Skin epidermis (tissue), 12 donors: Measurements from ENCODE around the gene MYCBPAP.

Source experiments
- H3K27ac ChIP-seq, 21 experiments: fragments of 200-600 bp; sonication (generic) in 11 of 21; one replicate each; pipeline ENCODE4 v1.5.0; 2020; ENCODE audit warnings: mild to moderate bottlenecking in 3 of 21, inconsistent platforms in 2 of 21, moderate library complexity in 2 of 21
- H3K4me3 ChIP-seq, 7 experiments: fragments of 200-600 bp; sonication (generic) in 2 of 7; one replicate each; pipeline ENCODE4 v1.5.0; 2020; ENCODE audit warnings: inconsistent platforms in 2 of 7, mild to moderate bottlenecking in 2 of 7, moderate library complexity in 1 of 7

The MYCBPAP gene

DNA sequence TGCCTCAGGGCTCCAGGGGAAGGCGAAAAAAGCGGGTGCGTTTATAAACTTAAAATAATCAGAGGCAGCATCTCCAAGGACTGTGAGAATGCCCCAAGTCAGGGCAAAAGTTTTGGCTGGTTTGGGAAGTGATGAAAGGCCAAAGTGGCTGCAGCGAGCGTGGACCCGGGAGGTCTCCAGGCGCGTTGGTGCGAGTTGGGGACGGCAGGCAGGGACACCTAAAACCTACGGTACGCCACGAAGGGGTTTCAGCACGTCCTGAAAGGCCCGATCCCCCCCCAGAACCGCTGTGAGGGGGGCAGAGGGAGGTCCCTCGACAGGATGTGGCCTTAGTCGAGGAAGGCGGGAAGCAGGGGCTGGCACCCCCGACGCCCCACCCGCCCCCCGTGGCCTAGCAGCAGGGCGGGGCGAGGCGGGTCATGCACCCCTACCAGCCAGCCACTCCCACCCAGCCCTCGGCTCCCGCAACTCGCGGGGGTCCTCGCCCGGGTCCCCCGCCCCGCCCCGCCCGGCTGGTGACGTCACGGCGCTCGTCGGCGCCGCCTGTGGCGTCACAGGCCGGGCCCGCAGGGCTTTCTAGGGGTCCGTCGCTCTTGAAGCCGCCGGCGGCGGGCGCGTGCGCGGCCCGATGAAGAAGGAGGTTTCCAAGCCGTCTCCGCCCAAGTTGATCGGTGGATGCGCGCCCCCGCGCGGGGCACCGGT is at the start of gene MYCBPAP:
MYCBPAP (plus strand) TSS at position 569 of the 702 bp plus-strand sequence. CDS start 236 bp downstream, outside the sequence.
- H3K4me3 ChIP-seq: peak within 1 kb of the TSS; percentile 42 to 66 (median 52)
- H3K27ac ChIP-seq: peak within 1 kb of the TSS in 20 of 21 experiments; percentile 66 to 94 (median 72)

GRCh38 chr17:50458701-50459676 is 49.2 kb upstream of the MYCBPAP start:
- Histone ChIP-seq H3K27ac (peak overlapping the region in 2 of 21 experiments; percentile 71 to 77), H3K4me3 (no peak overlapping the region)

DNA sequence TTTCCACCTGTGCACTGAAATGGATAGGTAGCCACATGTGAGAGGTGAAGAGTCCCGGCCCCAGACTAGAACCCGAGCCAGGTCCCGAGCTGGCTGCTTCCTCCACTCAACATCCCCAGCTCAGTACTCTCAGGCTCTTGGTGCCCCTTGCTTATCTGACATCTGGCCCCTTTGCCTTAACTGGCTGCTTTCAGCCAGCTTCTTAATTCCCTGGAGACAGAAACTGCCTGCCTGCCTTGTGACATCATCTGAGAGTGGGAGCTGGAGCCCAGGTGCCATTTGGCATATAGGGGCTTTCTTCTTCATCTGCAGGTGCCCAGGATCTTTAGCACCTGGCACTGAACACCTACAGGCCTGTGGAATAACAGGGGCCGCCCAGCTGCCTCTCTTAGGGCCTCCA is 48.5 kb upstream of the MYCBPAP start:
- Histone ChIP-seq H3K27ac (peak overlapping the region in 2 of 21 experiments; percentile 2 to 26), H3K4me3 (no peak overlapping the region)

- Histone ChIP-seq H3K27ac (no peak overlapping the region), H3K4me3 (no peak overlapping the region)
Measured at GRCh38 chr17:50460831-50461526, 47.3 kb upstream of the MYCBPAP start.

DNA sequence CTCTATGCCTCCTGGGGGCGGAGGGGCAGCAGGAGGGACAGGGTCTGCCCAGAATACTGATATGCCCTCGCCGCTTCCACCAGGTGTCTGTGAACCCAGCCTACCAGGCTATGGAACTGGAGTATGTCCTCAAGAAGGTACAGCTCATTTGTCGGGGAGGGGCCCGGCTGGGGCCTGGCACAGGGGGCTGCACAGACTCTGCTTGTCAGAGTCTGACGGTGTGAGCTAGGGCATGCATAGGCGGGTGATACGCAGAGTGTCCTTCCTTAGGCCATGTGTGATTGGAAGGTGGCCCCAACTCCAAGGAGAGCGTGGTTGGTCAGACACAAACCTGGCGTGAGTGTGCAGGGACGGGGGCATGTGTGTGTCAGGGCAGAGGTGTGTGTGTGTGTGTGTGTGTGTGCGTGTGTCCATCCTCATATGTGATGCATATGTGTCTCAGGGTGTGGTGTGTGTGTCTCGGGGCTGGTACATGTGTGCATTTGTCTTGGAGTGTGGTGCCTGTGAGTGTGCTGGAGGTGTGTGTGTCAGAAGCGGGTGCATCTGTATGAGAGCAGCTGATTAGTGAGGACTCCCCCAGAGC is 46.6 kb upstream of the MYCBPAP start:
- H3K4me3 ChIP-seq: no peak overlapping the region
- no peak overlapping the region for H3K27ac ChIP-seq

GRCh38 chr17:50462446-50462845 is 45.8 kb upstream of the MYCBPAP start:
- H3K27ac ChIP-seq: no peak overlapping the region

DNA sequence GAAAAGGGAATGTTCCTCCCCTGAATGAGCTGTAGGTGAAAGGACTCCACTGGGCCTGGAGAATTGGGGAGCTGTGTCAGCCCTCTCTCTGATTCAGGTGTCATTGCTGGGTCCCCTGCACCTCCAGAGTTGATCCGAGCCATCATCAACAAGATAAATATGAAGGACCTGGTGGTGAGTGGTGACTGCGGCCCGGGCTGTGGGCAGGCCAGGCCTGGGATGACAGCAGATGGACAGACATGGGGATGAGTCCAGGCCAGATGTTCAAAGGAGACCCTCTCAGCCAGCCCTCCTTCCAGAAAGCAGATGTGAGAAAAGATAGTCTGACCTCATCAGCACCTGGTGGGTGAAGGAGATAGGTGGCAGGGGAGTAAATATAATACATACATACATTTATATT is 44.1 kb upstream of the MYCBPAP start:
- H3K4me3 ChIP-seq: no peak overlapping the region
- H3K27ac ChIP-seq: no peak overlapping the region

More at GRCh38 chr17:50462446-50462845, 45.8 kb upstream of the MYCBPAP start:
- no peak overlapping the region for H3K4me3 ChIP-seq

- no peak overlapping the region for H3K4me3 ChIP-seq
Measured at GRCh38 chr17:50464736-50465135, 43.5 kb upstream of the MYCBPAP start.

DNA sequence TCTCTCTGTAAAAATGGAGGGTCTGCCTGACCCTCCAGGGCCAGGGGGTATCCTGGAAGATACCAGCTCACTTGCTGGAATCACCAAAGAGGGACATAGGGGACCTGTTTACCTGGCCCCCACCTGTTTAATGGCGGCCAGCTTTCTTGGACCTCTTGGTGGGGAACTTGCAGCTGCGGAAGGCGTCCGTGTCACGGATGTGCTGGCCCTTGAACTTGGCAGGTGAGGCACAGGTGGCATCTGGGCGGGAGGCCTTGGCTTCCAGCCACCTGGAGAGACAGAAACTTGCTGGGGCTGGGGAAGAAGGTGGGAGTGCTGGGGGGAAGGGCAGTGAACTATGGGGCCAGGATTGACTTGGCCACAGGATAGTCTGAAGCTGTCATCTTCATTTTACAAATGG is 43.1 kb upstream of the MYCBPAP start:
- H3K4me3 ChIP-seq: no peak overlapping the region
- no peak overlapping the region for H3K27ac ChIP-seq

More at GRCh38 chr17:50464736-50465135, 43.5 kb upstream of the MYCBPAP start:
- H3K27ac ChIP-seq: no peak overlapping the region

DNA sequence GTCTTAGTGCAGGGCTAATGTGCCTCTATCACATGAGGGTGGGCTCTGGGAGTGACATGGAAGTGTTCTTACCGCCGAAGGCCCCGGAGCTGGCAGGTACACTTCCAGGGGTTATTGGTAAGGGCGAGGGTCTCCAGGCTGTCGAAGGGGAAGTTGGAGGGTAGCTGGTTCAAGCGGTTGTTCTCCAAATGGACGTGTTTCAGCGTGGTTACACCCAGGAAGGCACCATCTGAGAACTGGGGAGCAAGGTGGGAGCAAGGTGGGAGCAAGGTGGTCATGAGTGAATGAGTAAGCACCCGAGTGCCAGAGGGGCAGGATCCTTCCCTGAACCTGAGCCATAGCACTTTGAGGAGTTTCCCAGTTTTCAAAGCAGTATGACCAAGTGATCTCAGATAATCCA is 42.6 kb upstream of the MYCBPAP start:
- Histone ChIP-seq H3K4me3 (no peak overlapping the region), H3K27ac (no peak overlapping the region)

GRCh38 chr17:50466371-50467113 is 41.7 kb upstream of the MYCBPAP start:
- no peak overlapping the region for H3K4me3 ChIP-seq
- peak overlapping the region in 1 of 21 experiments; percentile 24 for H3K27ac ChIP-seq

- peak overlapping the region in 1 of 21 experiments; percentile 24 for H3K27ac ChIP-seq
- no peak overlapping the region for H3K4me3 ChIP-seq
Measured at GRCh38 chr17:50467114-50467854, 41.0 kb upstream of the MYCBPAP start.

- no peak overlapping the region for H3K27ac ChIP-seq
- no peak overlapping the region for H3K4me3 ChIP-seq
Measured at GRCh38 chr17:50467855-50468303, 40.4 kb upstream of the MYCBPAP start.

DNA sequence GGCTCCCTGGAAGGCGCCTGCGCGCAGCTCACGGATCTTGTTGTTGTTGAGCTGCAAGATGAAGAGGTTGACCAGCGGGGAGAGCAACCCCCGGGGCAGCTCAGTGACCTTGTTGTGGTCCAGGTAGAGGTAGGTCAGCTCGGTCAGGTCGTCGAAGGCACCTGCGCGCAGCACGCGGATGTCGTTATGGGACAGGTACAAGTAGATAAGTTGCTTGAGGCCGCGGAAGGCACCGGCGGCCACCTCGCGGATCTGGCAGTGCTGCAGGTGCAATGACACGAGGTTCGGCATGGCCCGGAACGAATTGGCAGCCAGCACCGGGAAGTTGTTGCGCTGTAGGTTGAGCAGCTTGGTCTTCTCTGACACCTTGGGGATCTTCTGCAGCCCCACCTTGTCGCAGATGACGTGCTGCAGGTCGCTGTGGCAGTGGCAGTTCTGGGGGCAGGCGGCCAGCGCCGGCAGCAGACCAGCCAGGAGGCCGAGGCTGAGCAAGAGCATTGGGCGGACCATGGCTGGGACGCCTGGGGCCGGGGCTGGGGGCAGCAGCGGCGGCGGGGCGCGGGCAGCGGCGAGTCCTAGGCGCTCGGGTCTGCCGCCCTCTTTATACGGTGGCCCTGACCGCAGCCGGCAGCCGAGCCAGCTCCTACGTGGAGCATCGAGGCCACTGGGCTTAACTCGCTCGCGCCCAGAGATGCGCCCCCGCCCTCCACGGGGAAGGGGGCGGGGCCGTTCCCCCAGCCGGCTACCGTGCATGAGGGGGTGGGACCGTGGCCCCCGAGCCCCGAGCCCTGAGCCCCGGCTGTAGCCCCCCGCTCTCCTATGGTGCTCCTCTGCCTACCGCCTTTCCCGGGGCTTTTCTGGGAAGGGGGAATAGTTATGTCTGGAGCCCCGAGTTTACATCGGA is 39.7 kb upstream of the MYCBPAP start, which contains the start of gene CHAD:
CHAD (minus strand) TSS at position 577 of the 904 bp plus-strand sequence; CDS start at position 510, 67 bp downstream.
- peak within 1 kb of the TSS in 6 of 7 experiments; percentile 0 to 29 (median 8) for H3K4me3 ChIP-seq
- H3K27ac ChIP-seq: peak within 1 kb of the TSS in 1 of 21 experiments; percentile 46

DNA sequence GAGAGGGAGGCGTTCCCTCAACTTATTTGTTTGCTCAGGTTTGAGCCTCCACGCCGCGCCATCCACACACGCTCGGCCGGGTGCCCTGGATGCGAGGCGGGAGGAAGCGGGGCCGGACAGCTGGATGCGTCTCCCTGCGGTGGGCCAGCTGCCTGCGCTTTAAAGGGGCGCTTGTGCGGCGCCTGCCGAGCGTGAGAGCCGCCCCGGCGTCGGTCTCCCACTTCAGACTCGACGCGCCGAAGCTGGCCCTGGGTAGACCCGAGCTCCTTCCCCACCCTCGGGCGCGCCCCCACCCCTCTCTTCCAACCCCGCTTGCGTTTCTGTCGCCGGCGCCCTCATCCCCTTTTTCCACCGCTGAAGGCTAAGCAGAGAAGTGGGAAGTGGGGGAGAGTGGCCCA is 39.0 kb upstream of the MYCBPAP start:
- H3K27ac ChIP-seq: peak overlapping the region in 1 of 21 experiments; percentile 46
- peak overlapping the region in 5 of 7 experiments; percentile 5 to 29 (median 9) for H3K4me3 ChIP-seq

DNA sequence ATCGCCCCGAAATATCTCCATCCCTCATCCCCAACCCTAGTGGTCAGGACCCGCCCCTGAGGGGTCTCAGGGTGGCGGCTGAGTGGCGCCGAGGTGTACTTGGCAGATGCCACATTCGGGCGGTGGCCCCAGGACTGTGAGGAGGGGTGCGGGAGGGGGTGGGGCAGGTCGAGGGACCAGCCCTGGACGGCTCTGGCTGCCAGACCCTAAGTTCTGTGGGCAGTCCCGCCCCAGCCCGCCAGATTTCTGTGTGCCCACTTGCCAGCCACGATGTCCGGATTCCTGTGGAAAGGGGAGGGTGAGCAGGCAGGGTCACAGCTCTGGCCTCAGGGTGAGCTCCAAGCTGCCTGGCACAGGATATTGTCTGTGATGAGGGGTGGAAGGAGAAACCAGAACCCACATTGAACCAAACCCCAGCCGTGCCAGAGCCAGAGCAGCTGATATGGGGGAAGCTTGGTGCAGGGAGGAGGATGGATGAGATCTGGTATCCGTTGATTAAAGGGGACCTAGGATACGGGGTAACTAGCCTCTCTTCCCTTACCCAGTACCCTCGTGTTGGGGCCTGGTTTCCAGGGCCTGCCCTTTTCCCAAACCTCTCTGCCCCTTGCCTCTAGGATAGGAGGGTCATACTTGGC is 38.5 kb upstream of the MYCBPAP start:
- H3K27ac ChIP-seq: no peak overlapping the region
- no peak overlapping the region for H3K4me3 ChIP-seq
